ENCODE results near the gene TUBG1.
A peak's percentile ranks its signal among the peaks of the same experiment; 100 is the strongest.

TUBG1 gene

DNA sequence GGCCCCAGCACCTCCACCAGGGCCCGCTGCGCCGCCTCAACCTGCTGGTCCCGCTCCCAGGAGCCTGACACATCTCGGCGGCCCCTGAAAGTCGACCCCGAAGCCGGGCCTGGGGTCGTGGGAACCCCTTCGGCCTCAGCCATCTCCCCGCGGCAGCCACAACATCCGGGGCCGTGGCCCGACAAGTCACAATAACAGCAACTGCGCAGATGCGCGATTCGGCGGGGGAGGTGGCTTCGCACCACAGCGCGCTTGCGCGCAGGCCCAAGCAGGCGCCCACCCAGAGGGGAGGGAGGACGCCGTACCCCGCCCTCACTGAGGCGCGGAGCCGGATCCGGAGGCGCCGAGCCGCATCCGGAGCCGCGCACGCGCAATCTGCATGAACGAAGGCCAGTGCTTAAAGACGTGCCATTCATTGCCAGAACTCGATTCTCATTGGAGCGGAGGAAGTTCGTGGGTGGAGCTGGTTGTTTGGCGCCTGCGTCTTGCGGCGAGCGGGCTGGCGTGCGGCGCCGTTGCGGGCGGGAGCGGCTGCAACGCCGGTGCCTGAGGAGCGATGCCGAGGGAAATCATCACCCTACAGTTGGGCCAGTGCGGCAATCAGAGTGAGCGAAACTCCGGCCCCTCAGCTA, at the start of gene TUBG1, which contains the start of gene RETREG3:
Gene TUBG1, plus strand, starts transcription at position 502 of the 632 bp plus-strand sequence. Its CDS starts 55 bp downstream, at position 557.
Gene RETREG3, minus strand, starts transcription at position 193 of the 632 bp plus-strand sequence. Its CDS starts 50 bp downstream, at position 143.
- DNase-seq (ENCODE audit: extremely low spot score): peak; percentile 99
- TF ChIP-seq, protein P1, sequence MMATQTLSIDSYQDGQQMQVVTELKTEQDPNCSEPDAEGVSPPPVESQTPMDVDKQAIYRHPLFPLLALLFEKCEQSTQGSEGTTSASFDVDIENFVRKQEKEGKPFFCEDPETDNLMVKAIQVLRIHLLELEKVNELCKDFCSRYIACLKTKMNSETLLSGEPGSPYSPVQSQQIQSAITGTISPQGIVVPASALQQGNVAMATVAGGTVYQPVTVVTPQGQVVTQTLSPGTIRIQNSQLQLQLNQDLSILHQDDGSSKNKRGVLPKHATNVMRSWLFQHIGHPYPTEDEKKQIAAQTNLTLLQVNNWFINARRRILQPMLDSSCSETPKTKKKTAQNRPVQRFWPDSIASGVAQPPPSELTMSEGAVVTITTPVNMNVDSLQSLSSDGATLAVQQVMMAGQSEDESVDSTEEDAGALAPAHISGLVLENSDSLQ (IDR thresholded peaks at IDR 0.05): peak; percentile 97
- TF ChIP-seq BHLHE40 (IDR thresholded peaks at IDR 0.05; ENCODE audit: borderline replicate concordance): no peak
- TF ChIP-seq HDGF (IDR thresholded peaks at IDR 0.05; ENCODE audit: borderline replicate concordance): peak; percentile 90; the same call in 1 of the 2 replicates
- no peak for TF ChIP-seq SP1 (IDR thresholded peaks at IDR 0.05)
- peak; percentile 75 for TF ChIP-seq L3MBTL2 (conservative IDR thresholded peaks at IDR 0.05)
- TF ChIP-seq FOXM1 (IDR thresholded peaks at IDR 0.05; ENCODE audit: borderline replicate concordance): no peak
- no peak for TF ChIP-seq FOXA1 (IDR thresholded peaks at IDR 0.05)
- ChIA-PET POLR2A (interaction anchor here (0.6 to 3.7 kb wide), 37 partner anchors 10 to 920 kb away, joined by 3 to 88 read pairs (median 5); partner anchors contain the start of genes EIF1, PLEKHH3, PSMC3IP and TUBG2), CTCF (interaction anchor here (1.5 to 3.1 kb wide), 2 partner anchors 31 to 70 kb away, joined by 4 to 25 read pairs; partner anchors contain the start of gene PSMC3IP)

DNA sequence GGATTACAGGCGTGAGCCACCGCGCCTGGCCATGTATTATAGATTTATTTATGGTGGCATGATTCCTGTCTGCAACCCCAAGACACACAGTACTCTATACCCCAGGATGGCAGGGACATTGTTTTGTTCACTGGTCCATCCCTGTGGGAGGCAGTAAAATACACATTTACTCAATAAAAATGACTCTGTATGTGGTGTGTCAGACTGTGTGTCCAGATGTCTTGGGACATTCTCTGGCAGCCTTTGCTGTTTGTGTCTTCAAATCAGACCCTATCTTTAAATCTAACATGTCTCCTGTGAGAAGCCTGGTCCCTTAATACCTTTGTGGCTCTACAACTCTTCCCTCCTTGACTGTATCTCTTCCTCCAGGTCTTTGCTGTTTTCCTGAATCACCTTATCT, 49.2 kb upstream of the TUBG1 start:
- no peak for DNase-seq (ENCODE audit: extremely low spot score)
- ChIA-PET POLR2A (interaction anchor here (1.2 to 2.0 kb wide), 2 partner anchors 10 to 24 kb away, joined by 4 to 6 read pairs; partner anchors contain the start of gene NAGLU), CTCF (interaction anchor here (0.8 kb wide), 1 partner anchor 12 kb away, joined by 3 read pairs; no protein-coding TSS in a partner anchor)
- TF ChIP-seq CTBP1 (IDR thresholded peaks at IDR 0.05; ENCODE audit: borderline replicate concordance) (no peak), FOXM1 (IDR thresholded peaks at IDR 0.05; ENCODE audit: borderline replicate concordance) (no peak), LEF1 (IDR thresholded peaks at IDR 0.05; ENCODE audit: borderline replicate concordance) (no peak), ARNT (IDR thresholded peaks at IDR 0.05) (no peak), NFRKB (IDR thresholded peaks at IDR 0.05) (no peak), ELF4 (IDR thresholded peaks at IDR 0.05) (no peak), SUZ12 (IDR thresholded peaks at IDR 0.05) (no peak), FOXK2 (IDR thresholded peaks at IDR 0.05) (no peak), SP1 (IDR thresholded peaks at IDR 0.05) (no peak), ZNF384 (IDR thresholded peaks at IDR 0.05) (no peak), L3MBTL2 (conservative IDR thresholded peaks at IDR 0.05) (no peak), TARDBP (IDR thresholded peaks at IDR 0.05) (no peak), FOXA1 (IDR thresholded peaks at IDR 0.05) (no peak), HDGF (IDR thresholded peaks at IDR 0.05; ENCODE audit: borderline replicate concordance) (no peak)
- TF ChIP-seq, protein P1 (IDR thresholded peaks at IDR 0.05): no peak

DNA sequence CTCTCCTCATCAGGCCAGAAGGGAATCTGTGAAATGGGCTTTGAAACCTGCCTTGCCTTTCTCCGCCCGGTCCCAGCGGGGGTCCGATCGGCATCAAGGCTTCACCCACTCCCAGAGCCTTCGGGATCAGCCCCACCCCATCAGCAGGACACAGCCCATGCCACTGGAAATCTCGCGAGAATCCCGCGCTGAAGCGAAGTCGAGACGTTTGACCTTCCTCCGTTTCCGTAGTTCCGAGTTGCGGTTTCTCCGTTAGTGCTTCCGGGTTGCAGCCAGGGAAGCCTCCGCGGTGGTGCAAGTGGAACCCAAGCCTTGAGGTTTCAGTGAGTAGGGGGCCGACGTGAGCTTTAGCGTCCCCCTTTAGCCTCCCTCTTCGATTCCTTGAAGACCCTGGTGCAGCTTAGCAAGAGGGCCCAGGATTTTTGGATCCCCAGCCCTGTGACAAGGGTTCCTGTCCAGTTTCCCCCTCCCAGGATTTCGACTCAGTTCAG, 47.5 kb upstream of the TUBG1 start, which contains the start of gene COASY:
Gene COASY, plus strand, starts transcription at position 252 of the 491 bp plus-strand sequence. CDS start 475 bp downstream, outside the sequence.
- CTCF ChIA-PET: no interaction called here
- peak; percentile 71 for TF ChIP-seq L3MBTL2 (conservative IDR thresholded peaks at IDR 0.05)
- peak; percentile 92 for TF ChIP-seq ELF4 (IDR thresholded peaks at IDR 0.05)
- TF ChIP-seq HDGF (IDR thresholded peaks at IDR 0.05; ENCODE audit: borderline replicate concordance): no peak
- peak; percentile 96 for DNase-seq (ENCODE audit: extremely low spot score)
- POLR2A ChIA-PET: no interaction called here

DNA sequence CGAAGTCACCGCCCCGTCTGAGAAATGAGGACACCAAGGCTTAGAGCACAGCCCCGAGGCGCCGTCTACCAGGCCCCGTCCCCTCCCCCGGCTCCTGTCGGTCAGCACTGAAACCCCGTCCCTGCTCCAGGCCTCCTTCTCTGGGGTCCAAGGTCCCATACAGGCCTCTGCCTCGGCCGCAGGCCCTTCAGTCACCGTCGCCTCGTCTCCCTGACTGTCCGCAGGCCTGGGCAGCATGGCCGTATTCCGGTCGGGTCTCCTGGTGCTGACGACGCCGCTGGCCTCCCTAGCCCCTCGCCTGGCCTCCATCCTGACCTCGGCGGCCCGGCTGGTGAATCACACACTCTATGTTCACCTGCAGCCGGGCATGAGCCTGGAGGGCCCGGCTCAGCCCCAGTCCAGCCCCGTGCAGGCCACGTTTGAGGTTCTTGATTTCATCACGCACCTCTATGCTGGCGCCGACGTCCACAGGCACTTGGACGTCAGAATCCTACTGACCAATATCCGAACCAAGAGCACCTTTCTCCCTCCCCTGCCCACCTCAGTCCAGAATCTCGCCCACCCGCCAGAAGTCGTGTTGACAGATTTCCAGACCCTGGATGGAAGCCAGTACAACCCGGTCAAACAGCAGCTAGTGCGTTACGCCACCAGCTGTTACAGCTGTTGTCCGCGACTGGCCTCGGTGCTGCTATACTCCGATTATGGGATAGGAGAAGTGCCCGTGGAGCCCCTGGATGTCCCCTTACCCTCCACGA, 46.9 kb upstream of the TUBG1 start:
- CTCF ChIA-PET: no interaction called here

DNA sequence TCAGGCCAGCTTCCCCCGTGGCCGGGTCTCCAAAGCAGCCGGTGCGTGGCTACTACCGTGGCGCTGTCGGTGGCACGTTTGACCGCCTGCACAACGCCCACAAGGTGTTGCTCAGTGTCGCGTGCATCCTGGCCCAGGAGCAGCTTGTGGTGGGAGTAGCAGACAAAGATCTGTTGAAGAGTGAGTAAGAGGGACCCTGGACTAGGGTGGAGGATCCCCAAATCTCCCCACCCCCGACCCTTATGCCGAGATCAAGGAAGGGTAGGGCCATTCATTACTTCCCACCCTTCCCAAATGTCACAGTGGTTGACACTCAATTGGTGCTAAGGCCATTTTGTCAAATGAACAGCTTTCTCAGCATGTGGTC, 46.4 kb upstream of the TUBG1 start:
- DNase-seq (ENCODE audit: extremely low spot score): no peak
- TF ChIP-seq HDGF (IDR thresholded peaks at IDR 0.05; ENCODE audit: borderline replicate concordance) (no peak), FOXK2 (IDR thresholded peaks at IDR 0.05) (no peak), FOXM1 (IDR thresholded peaks at IDR 0.05; ENCODE audit: borderline replicate concordance) (no peak), ARNT (IDR thresholded peaks at IDR 0.05) (no peak), LEF1 (IDR thresholded peaks at IDR 0.05; ENCODE audit: borderline replicate concordance) (no peak), L3MBTL2 (conservative IDR thresholded peaks at IDR 0.05) (no peak; the same call in 1 of the 2 replicates), NFRKB (IDR thresholded peaks at IDR 0.05) (no peak), ELF4 (IDR thresholded peaks at IDR 0.05) (no peak), TARDBP (IDR thresholded peaks at IDR 0.05) (no peak), SP1 (IDR thresholded peaks at IDR 0.05) (no peak), FOXA1 (IDR thresholded peaks at IDR 0.05) (no peak), BHLHE40 (IDR thresholded peaks at IDR 0.05; ENCODE audit: borderline replicate concordance) (no peak), ZNF384 (IDR thresholded peaks at IDR 0.05) (no peak), CTBP1 (IDR thresholded peaks at IDR 0.05; ENCODE audit: borderline replicate concordance) (no peak), SUZ12 (IDR thresholded peaks at IDR 0.05) (no peak)
- TF ChIP-seq, protein P1 (IDR thresholded peaks at IDR 0.05): no peak
- ChIA-PET POLR2A (interaction anchor here (4.6 kb wide), 1 partner anchor 9 kb away, joined by 30 read pairs; no protein-coding TSS in a partner anchor), CTCF (no interaction called here)

More for the DNA sequence above, 46.9 kb upstream of the TUBG1 start:
- TF ChIP-seq ARNT (IDR thresholded peaks at IDR 0.05) (no peak), L3MBTL2 (conservative IDR thresholded peaks at IDR 0.05) (peak; percentile 33)
- DNase-seq (ENCODE audit: extremely low spot score): peak; percentile 34
- POLR2A ChIA-PET: interaction anchor here (4.6 kb wide), 1 partner anchor 8 kb away, joined by 30 read pairs; no protein-coding TSS in a partner anchor
